HCT116 (cell line): Measurements from ENCODE around the gene ALDH3A2. TPM values are rescaled to one million over a fixed set of nuclear protein-coding genes. Genes with fewer than 3 reads are reported as not detected.

Source experiments
- ATAC-seq: fragments of 200-7000 bp; cut with Tn5 transposase; 2 replicates; pipeline ENCODE4 v1.9.1; 2020; ENCODE audit warnings: mild to moderate bottlenecking, moderate library complexity
- BruUV-seq: library from RNA; stranded (reverse); fragments of 400-500 nt; replicated peaks from 2 replicates; lab custom pipeline; 2021; lab: Mats Ljungman, UMichigan
- CTCF ChIA-PET: fragments of 300-600 bp; sonication (Branson Sonifier 250); formaldehyde crosslinking; loops from one replicate; lab custom pipeline; 2021; ENCODE audit warnings: antibody characterized with exemption; lab: Charles Lee
- POLR2A ChIA-PET: fragments of 300-600, 350-600 bp; sonication (Branson Sonifier 250); formaldehyde crosslinking; loops from one replicate; lab custom pipeline; 2021; ENCODE audit warnings: antibody characterized with exemption; lab: Charles Lee
- RAD21 ChIA-PET, 2 experiments: fragments of 300-600 bp; sonication (Branson Sonifier 250); formaldehyde crosslinking; loops; one replicate each; lab custom pipeline; 2023; ENCODE audit warnings: low total read pairs in 2 of 2; ENCODE audit not compliant: uncharacterized antibody in 2 of 2, unreplicated experiment in 2 of 2, low non-redundant PET in 1 of 2; lab: Charles Lee
- DNase-seq: peaks from one replicate; pipeline ENCODE4 v3.0.0-alpha.2; 2010; ENCODE audit warnings: low read depth, low spot score
- H2AFZ ChIP-seq: fragments of 200-600 bp; shearing (Covaris generic), sonication (generic); 2 replicates; pipeline ENCODE4 v1.6.1; 2017; ENCODE audit warnings: low read depth, mixed run types, mixed read lengths, antibody characterized with exemption, low read length; ENCODE audit not compliant: poor library complexity, severe bottlenecking
- H3K27ac ChIP-seq: 2 replicates; pipeline ENCODE4 v1.5.1; 2012; ENCODE audit warnings: low read depth, low read length
- H3K27me3 ChIP-seq: fragments of 200-600 bp; sonication (generic); 2 replicates; pipeline ENCODE4 v1.6.1; 2016; ENCODE audit warnings: mixed run types, low read length, mixed read lengths; ENCODE audit not compliant: insufficient read depth
- H3K36me3 ChIP-seq, 2 experiments: fragments of 200-500 bp in 1 of 2; fragments of 200-600 bp in 1 of 2; sonication (Bioruptor generic) in 1 of 2; sonication (generic) in 1 of 2; 2 replicates each; pipeline versions ENCODE4 v1.5.1 to v1.6.1; 2014 to 2016; ENCODE audit warnings: low read length in 2 of 2, inconsistent platforms in 1 of 2, mixed read lengths in 1 of 2, mixed run types in 1 of 2; ENCODE audit not compliant: insufficient read depth in 2 of 2, control insufficient read depth in 1 of 2
- H3K4me1 ChIP-seq, 2 experiments: fragments of 200-600 bp in 1 of 2; sonication (generic) in 1 of 2; 2 replicates each; pipeline versions ENCODE4 v1.5.1 to v1.6.1; 2012 to 2017; ENCODE audit warnings: low read length in 2 of 2, inconsistent platforms in 1 of 2, mild to moderate bottlenecking in 1 of 2, mixed read lengths in 1 of 2, mixed run types in 1 of 2, moderate library complexity in 1 of 2; ENCODE audit not compliant: insufficient read depth in 2 of 2, control insufficient read depth in 1 of 2
- H3K4me2 ChIP-seq: fragments of 200-600 bp; sonication (generic); 2 replicates; pipeline ENCODE4 v1.6.1; 2017; ENCODE audit warnings: mixed run types, low read length, mixed read lengths
- H3K4me3 ChIP-seq, 2 experiments: fragments of 200-600 bp in 1 of 2; sonication (generic) in 1 of 2; replicated peaks in 1 of 2; 2 replicates each; pipeline ENCODE4 v1.5.1; 2011 to 2016; ENCODE audit warnings: low read length in 2 of 2, control low read depth in 1 of 2, low read depth in 1 of 2, mild to moderate bottlenecking in 1 of 2, mixed read lengths in 1 of 2, mixed run types in 1 of 2
- H3K79me2 ChIP-seq: fragments of 200-600 bp; sonication (generic); 2 replicates; pipeline ENCODE4 v1.6.1; 2017; ENCODE audit warnings: mild to moderate bottlenecking, mixed run types, low read length, moderate library complexity, mixed read lengths; ENCODE audit not compliant: insufficient read depth
- H3K9ac ChIP-seq: fragments of 200-600 bp; sonication (generic); 2 replicates; pipeline ENCODE4 v1.6.1; 2016; ENCODE audit warnings: low read length, mixed read lengths
- H3K9me2 ChIP-seq: fragments of 200-600 bp; sonication (generic), shearing (Covaris generic); 2 replicates; pipeline ENCODE4 v1.6.1; 2017; ENCODE audit warnings: mixed run types, mild to moderate bottlenecking, moderate library complexity; ENCODE audit not compliant: insufficient read depth
- H3K9me3 ChIP-seq, 2 experiments: fragments of 200-500 bp in 1 of 2; fragments of 200-600 bp in 1 of 2; sonication (Bioruptor generic) in 1 of 2; sonication (generic) in 1 of 2; 2 replicates each; pipeline ENCODE4 v1.6.1; 2014 to 2017; ENCODE audit warnings: low read length in 2 of 2, mixed read lengths in 2 of 2, inconsistent platforms in 1 of 2, low read depth in 1 of 2, mild to moderate bottlenecking in 1 of 2, mixed run types in 1 of 2, moderate library complexity in 1 of 2; ENCODE audit not compliant: control insufficient read depth in 1 of 2, insufficient read depth in 1 of 2
- H4K20me1 ChIP-seq: fragments of 200-600 bp; sonication (generic), shearing (Covaris generic); 2 replicates; pipeline ENCODE4 v1.6.1; 2017; ENCODE audit warnings: mixed run types, mild to moderate bottlenecking, moderate library complexity; ENCODE audit not compliant: insufficient read depth
- ATF3 ChIP-seq: IDR thresholded peaks from 2 replicates; pipeline ENCODE4 v1.6.1; 2012
- CBX3 ChIP-seq: IDR thresholded peaks from 2 replicates; pipeline ENCODE4 v1.6.1; 2012; ENCODE audit warnings: low read depth
- CEBPB ChIP-seq: IDR thresholded peaks from 2 replicates; pipeline ENCODE4 v1.6.1; 2012; ENCODE audit warnings: low read depth
- CTCF ChIP-seq, 3 experiments: fragments of 200-600 bp in 1 of 3; sonication (generic) in 1 of 3; IDR thresholded peaks in 2 of 3; conservative IDR thresholded peaks in 1 of 3; 2 replicates each; pipeline ENCODE4 v1.5.1; 2012 to 2017; ENCODE audit warnings: low read depth in 2 of 3, low read length in 2 of 3, antibody characterized with exemption in 1 of 3, borderline replicate concordance in 1 of 3, control low read depth in 1 of 3, mild to moderate bottlenecking in 1 of 3, mixed read lengths in 1 of 3, mixed run types in 1 of 3, moderate library complexity in 1 of 3; ENCODE audit not compliant: insufficient read depth in 1 of 3
- ELF1 ChIP-seq: IDR thresholded peaks from 2 replicates; pipeline ENCODE4 v1.6.1; 2012; ENCODE audit warnings: low read depth, borderline replicate concordance
- POLR2A ChIP-seq: IDR thresholded peaks from 2 replicates; pipeline ENCODE4 v1.7.0; 2011; ENCODE audit warnings: borderline replicate concordance; ENCODE audit not compliant: insufficient read depth, insufficient read length; ENCODE audit errors: extremely low read depth
- POLR2AphosphoS5 ChIP-seq: IDR thresholded peaks from 2 replicates; pipeline ENCODE4 v1.6.1; 2011; ENCODE audit warnings: mild to moderate bottlenecking, low read depth, low read length, moderate library complexity
- RAD21 ChIP-seq: IDR thresholded peaks from 2 replicates; pipeline ENCODE4 v1.6.1; 2012; ENCODE audit warnings: low read depth, mild to moderate bottlenecking
- SP1 ChIP-seq: IDR thresholded peaks from 2 replicates; pipeline ENCODE4 v1.6.1; 2012; ENCODE audit warnings: low read depth
- SRF ChIP-seq: IDR thresholded peaks from 2 replicates; pipeline ENCODE4 v1.6.1; 2012; ENCODE audit warnings: low read depth
- TCF7L2 ChIP-seq: IDR thresholded peaks from 2 replicates; pipeline ENCODE4 v1.7.0; 2011; ENCODE audit warnings: borderline replicate concordance, inconsistent platforms; ENCODE audit not compliant: insufficient read depth, insufficient read length; ENCODE audit errors: extremely low read depth
- YY1 ChIP-seq: IDR thresholded peaks from 2 replicates; pipeline ENCODE4 v1.6.1; 2011; ENCODE audit warnings: low read length, low read depth, moderate library complexity, mild to moderate bottlenecking; ENCODE audit not compliant: insufficient replicate concordance; ENCODE audit errors: extremely low read depth
- intact Hi-C: fragments of 100-400 bp; cut with micrococcal nuclease; formaldehyde crosslinking; loops from 2 replicates; pipeline ENCODE4 v1.10.0; 2022
- total RNA-seq: library from RNA; stranded (reverse); gene quantifications from one replicate; pipeline ENCODE4 v1.2.1, GENCODE V29; 2021; ENCODE audit not compliant: unreplicated experiment

Gene ALDH3A2
- total RNA-seq, 1 experiment from 2014 or later = 86.8 TPM

GRCh38 chr17:19718613-19719354, 70.2 kb downstream of the ALDH3A2 start:
- Histone ChIP-seq H2AFZ (no peak overlapping the region), H3K9me3 (no peaks in the 10 kb centered on the region), H3K4me1 (peaks cover 11 to 34% of the 10 kb centered on the region in 2 experiments; a peak in 3 of 4 replicates), H3K79me2 (no peaks in the 10 kb centered on the region), H3K36me3 (no peaks in the 10 kb centered on the region), H4K20me1 (no peaks in the 10 kb centered on the region), H3K4me2 (peak overlapping the region; percentile 42), H3K27ac (no peak overlapping the region), H3K27me3 (no peaks in the 10 kb centered on the region), H3K9ac (no peak overlapping the region), H3K4me3 (no peak overlapping the region), H3K9me2 (no peaks in the 10 kb centered on the region)
- intact Hi-C loops = no loop called here
- DNase-seq (no peak), ATAC-seq (peak; percentile 75)
- RAD21 ChIA-PET = no interaction called here
- CTCF ChIA-PET = interaction anchor here (1.2 kb wide), 1 partner anchor 356 kb away, joined by 3 read pairs; the partner anchor contains the start of gene B9D1
- TF ChIP-seq SRF (no peak), RAD21 (peak; percentile 64), POLR2A (no peak), ELF1 (no peak), ATF3 (no peak), CBX3 (no peak), POLR2AphosphoS5 (no peak), YY1 (no peak), SP1 (no peak), CTCF (IDR thresholded peaks at IDR 0.05 in 2 of 3, conservative IDR thresholded peaks at IDR 0.05 in 1 of 3; ENCODE audit: borderline replicate concordance in 1 of 3, insufficient read depth in 1 of 3, low read depth in 2 of 3, low read length in 2 of 3) (peak; percentile 45 to 56 (median 50); a peak in 5 of 6 replicates), TCF7L2 (no peak), CEBPB (no peak)
- no TSS peak for BruUV-seq
- POLR2A ChIA-PET = no interaction called here
